Right lobe of liver (tissue), 6 donors: ENCODE measurements around the gene DNAH10. TPM values are rescaled to one million over a fixed set of nuclear protein-coding genes. Genes with fewer than 3 reads are reported as not detected.

Source experiments
- ATAC-seq, 4 donors: fragments of 200-7000 bp; cut with Tn5 transposase; one replicate each; pipeline ENCODE4 v1.9.1; 2020; ENCODE audit warnings: mild to moderate bottlenecking in 4 of 4, moderate library complexity in 4 of 4
- DNase-seq, 3 donors: peaks; one replicate each; pipeline ENCODE4 v3.0.0-alpha.2; 2020
- H3K27ac ChIP-seq, 3 donors: fragments of 200-600 bp; one replicate each; pipeline ENCODE4 v1.8.0; 2022
- H3K27me3 ChIP-seq, 2 donors: fragments of 200-600 bp; one replicate each; pipeline ENCODE4 v1.8.0; 2022
- H3K36me3 ChIP-seq, 4 donors: fragments of 200-600 bp; sonication (generic) in 1 of 4; one replicate each; pipeline versions ENCODE4 v1.5.1 to v1.8.0; 2017 to 2022; ENCODE audit warnings: control low read depth in 1 of 4
- H3K4me1 ChIP-seq, 4 donors: fragments of 200-600 bp; sonication (generic) in 1 of 4; one replicate each; pipeline versions ENCODE4 v1.5.1 to v1.8.0; 2017 to 2022; ENCODE audit warnings: control low read depth in 1 of 4
- H3K4me3 ChIP-seq, 3 donors: fragments of 200-600 bp; one replicate each; pipeline ENCODE4 v1.8.0; 2022
- H3K9me3 ChIP-seq, 4 donors: fragments of 200-600 bp; sonication (generic) in 1 of 4; one replicate each; pipeline versions ENCODE4 v1.5.1 to v1.8.0; 2017 to 2022; ENCODE audit warnings: control low read depth in 1 of 4
- POLR2A ChIP-seq: fragments of 450-650 bp; IDR thresholded peaks from one replicate; pipeline ENCODE4 v1.6.1; 2017; ENCODE audit warnings: antibody characterized with exemption, mild to moderate bottlenecking
- WGBS: methylation state at CpG from one replicate; pipeline ENCODE4 v1.1.6; 2018; ENCODE audit warnings: low coverage, low lambda C conversion rate; ENCODE audit not compliant: insufficient coverage; ENCODE audit errors: missing lambda C conversion rate; 5-methylcytosine and 5-hydroxymethylcytosine counted together
- intact Hi-C, 2 donors: fragments of 100-400 bp; cut with DNase I; formaldehyde crosslinking; loops; one replicate each; pipeline versions ENCODE4 v1.11.2 to v1.14.1; 2022
- total RNA-seq, 6 experiments: library from RNA; depleted of rRNA in 2 of 6; stranded (reverse); fragments of >200 nt in 2 of 6; fragmentation: NEBNext Ultra II Directional in 3 of 6; extraction: Animal tissue kit (Norgen Biotek cat#: 25700) in 3 of 6; gene quantifications; one replicate each; pipeline versions ENCODE4 v1.1.0 to v1.2.4, GENCODE V29; 2016 to 2023
- TF ChIP-seq, protein P1 (sequence below), 4 donors: fragments of 200-600 bp in 3 of 4; fragments of 450-650 bp in 1 of 4; IDR thresholded peaks; one replicate each; pipeline versions ENCODE4 v1.5.1 to v1.8.0; 2016 to 2022; ENCODE audit warnings: antibody characterized with exemption in 4 of 4, mild to moderate bottlenecking in 2 of 4
- donor health status: DM: no; HTN: yes; CAD: no.
- donor health status: DM: no; HTN: no; CAD: no.
- donor health status: DM: no; HTN: no; CAD: no.
- donor health status: DM: no; HTN: yes; CAD: no.
- donor health status: DM: no; HTN: yes; CAD: no.

Gene DNAH10
- total RNA-seq, 6 experiments from 2014 or later, result under 0.01 to 0.40 (median 0.16) TPM; not detected in 1

DNA sequence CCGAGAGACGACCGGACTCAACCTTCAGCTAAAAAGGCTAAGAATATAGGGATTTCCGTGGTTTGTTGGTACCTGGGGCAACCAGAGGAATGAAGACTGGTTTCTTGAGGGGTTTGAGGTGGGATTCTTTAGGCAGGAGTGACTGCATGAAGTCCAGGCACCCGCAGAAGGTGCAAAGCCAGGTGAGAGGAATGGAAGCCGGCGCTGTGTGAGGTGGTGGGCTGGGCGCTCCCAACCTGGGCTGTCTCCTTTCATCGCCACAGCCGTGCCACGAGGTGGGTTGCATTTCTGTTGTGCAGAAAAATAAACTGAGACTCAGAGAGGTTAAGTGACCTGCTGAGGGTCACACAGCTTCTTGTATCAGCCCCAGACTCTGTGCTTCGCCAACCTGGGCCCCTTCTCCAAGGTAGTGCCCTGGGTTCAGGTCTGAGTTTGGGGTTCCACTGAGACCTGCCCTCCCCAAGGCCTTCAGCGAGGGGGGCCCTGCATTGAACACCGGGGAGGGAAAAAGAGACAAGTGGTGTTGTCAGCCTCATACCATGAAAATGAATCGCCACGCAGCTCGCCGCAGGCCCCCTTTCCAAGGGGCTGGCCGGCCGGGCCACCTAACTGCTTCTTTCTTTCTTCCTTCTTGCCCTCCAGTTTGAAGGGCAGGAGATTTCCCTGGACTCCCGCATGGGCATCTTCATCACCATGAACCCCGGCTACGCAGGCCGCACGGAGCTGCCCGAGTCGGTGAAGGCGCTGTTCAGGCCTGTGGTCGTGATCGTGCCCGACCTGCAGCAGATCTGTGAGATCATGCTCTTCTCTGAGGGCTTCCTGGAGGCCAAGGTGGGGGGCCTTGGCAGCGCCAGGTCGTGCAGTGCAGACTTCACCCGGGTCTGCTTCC, 88.4 kb downstream of the DNAH10 start:
- TF ChIP-seq POLR2A, result no peak
- TF ChIP-seq, protein P1, sequence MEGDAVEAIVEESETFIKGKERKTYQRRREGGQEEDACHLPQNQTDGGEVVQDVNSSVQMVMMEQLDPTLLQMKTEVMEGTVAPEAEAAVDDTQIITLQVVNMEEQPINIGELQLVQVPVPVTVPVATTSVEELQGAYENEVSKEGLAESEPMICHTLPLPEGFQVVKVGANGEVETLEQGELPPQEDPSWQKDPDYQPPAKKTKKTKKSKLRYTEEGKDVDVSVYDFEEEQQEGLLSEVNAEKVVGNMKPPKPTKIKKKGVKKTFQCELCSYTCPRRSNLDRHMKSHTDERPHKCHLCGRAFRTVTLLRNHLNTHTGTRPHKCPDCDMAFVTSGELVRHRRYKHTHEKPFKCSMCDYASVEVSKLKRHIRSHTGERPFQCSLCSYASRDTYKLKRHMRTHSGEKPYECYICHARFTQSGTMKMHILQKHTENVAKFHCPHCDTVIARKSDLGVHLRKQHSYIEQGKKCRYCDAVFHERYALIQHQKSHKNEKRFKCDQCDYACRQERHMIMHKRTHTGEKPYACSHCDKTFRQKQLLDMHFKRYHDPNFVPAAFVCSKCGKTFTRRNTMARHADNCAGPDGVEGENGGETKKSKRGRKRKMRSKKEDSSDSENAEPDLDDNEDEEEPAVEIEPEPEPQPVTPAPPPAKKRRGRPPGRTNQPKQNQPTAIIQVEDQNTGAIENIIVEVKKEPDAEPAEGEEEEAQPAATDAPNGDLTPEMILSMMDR (IDR thresholded peaks at IDR 0.05), result no peak
- Histone ChIP-seq H3K27ac (no peak overlapping the region), H3K9me3 (no peaks in the 10 kb centered on the region), H3K27me3 (no peaks in the 10 kb centered on the region), H3K36me3 (no peaks in the 10 kb centered on the region), H3K4me1 (no peaks in the 10 kb centered on the region), H3K4me3 (no peak overlapping the region)
- intact Hi-C loops, result no loop called here
- ATAC-seq (no peak), DNase-seq (no peak)
- 82% methylated on average over 18 of the region's 34 CpGs for WGBS

DNA sequence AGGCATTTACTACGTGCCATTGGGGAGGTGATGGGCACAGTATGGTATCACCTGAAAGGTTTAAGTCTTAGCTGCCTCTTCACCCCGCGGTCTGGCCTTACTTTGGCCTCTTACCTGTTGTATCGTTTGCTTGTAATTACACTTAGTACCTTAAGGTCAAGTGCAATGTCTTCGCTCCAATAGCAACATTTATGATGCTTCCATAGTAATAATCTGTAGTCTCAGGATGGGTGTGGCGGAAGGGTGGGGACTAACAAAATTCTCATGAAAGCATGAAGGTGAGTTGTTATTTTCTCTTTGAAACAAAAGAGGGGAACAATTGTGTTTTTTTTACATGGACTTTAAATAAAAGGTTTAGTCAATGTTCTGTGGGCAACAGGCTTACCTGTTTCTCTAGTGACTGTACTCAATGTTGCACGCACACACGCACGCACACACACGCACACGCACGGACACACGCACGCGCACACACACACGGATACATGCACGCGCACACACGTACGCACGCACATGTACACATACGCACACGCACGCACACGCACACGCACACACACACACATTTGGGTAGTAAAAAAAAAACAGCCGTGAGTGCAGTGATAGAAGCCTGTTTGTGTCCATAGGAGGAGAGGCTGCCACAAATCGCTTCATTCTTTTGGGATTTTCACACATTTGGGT, 91.4 kb downstream of the DNAH10 start:
- intact Hi-C loops, result no loop called here
- Histone ChIP-seq H3K4me3 (no peak overlapping the region), H3K4me1 (no peaks in the 10 kb centered on the region), H3K27ac (no peak overlapping the region), H3K27me3 (no peaks in the 10 kb centered on the region), H3K36me3 (no peaks in the 10 kb centered on the region), H3K9me3 (no peaks in the 10 kb centered on the region)
- TF ChIP-seq POLR2A, result no peak
- TF ChIP-seq, protein P1 (IDR thresholded peaks at IDR 0.05), result no peak
- DNase-seq, result no peak
- 79% methylated on average over 28 of the region's 28 CpGs for WGBS
- ATAC-seq, result no peak

DNA sequence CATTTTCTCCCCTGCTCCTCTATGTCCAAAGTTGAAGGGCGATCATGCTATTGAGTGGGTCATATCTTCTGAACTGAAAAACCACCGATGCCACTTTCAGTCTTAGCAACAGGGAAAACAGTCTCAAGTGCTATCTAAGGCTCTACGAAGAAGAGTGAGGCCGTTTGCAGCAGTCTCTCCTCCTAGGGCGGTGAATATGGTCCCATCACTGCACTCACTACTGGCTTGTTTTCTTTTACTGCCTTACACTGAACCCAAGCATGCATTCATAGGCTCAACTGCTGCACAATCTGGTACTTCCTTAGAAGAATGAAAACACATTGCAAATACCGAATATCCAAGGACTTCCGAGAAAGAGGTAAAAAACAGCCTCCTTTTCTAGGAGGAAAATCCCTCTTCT, 92.1 kb downstream of the DNAH10 start:
- no peak for TF ChIP-seq POLR2A
- TF ChIP-seq, protein P1 (IDR thresholded peaks at IDR 0.05), result no peak
- Histone ChIP-seq H3K27me3 (no peaks in the 10 kb centered on the region), H3K27ac (no peak overlapping the region), H3K4me1 (no peaks in the 10 kb centered on the region), H3K36me3 (no peaks in the 10 kb centered on the region), H3K4me3 (no peak overlapping the region), H3K9me3 (no peaks in the 10 kb centered on the region)
- 48% methylated on average over 6 of the region's 7 CpGs for WGBS
- intact Hi-C loops, result no loop called here
- DNase-seq, result no peak
- no peak for ATAC-seq

DNA sequence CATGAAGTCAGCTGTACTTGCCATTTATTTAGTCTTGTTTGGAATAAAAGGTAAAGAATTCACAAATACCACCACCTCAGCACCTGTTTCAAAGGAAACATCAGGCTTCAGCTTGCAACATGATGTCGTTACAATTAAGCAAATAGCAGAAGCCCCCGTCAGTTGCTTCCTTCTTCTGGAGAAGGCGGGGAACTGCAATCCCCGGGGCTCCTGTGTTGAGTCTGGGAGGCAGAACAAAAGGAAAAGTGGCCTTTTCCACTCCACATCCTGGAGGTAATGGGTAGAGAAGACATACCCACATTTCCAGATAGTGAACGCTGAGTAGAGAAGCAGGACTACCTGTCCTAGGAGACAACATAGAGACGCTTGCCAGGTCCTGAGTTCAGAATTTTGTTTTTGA, 92.8 kb downstream of the DNAH10 start:
- intact Hi-C loops, result no loop called here
- Histone ChIP-seq H3K27me3 (no peaks in the 10 kb centered on the region), H3K9me3 (no peaks in the 10 kb centered on the region), H3K4me3 (no peak overlapping the region), H3K36me3 (no peaks in the 10 kb centered on the region), H3K27ac (no peak overlapping the region), H3K4me1 (no peaks in the 10 kb centered on the region)
- no peak for TF ChIP-seq POLR2A
- TF ChIP-seq, protein P1 (IDR thresholded peaks at IDR 0.05), result no peak
- ATAC-seq (no peak), DNase-seq (no peak)
- 40% methylated on average over 6 of the region's 6 CpGs for WGBS
